ENCODE data around the gene MRPL17.

MRPL17 gene

GRCh38 chr11:6657346-6657745 is 25.8 kb downstream of the MRPL17 start:
- TF ChIP-seq CTCF (IDR thresholded peaks at IDR 0.05; ENCODE audit: insufficient read depth, low read length, missing control alignments) = no peak
- no peak overlapping the region for H3K4me3 ChIP-seq (ENCODE audit: low read depth, low read length)
- no peak for DNase-seq (ENCODE audit: low read depth, low spot score)
- CTCF ChIA-PET = interaction anchor here (0.8 to 1.9 kb wide), 7 partner anchors 8 to 126 kb away, joined by 3 to 4 read pairs (median 3); no protein-coding TSS in a partner anchor
- POLR2A ChIA-PET = interaction anchor here (0.9 kb wide), 1 partner anchor 39 kb away, joined by 4 read pairs; no protein-coding TSS in a partner anchor

- no peak for TF ChIP-seq CTCF (IDR thresholded peaks at IDR 0.05; ENCODE audit: insufficient read depth, low read length, missing control alignments)
- no peak overlapping the region for H3K4me3 ChIP-seq (ENCODE audit: low read depth, low read length)
- POLR2A ChIA-PET = interaction anchor here (0.9 kb wide), 1 partner anchor 39 kb away, joined by 4 read pairs; no protein-coding TSS in a partner anchor
- CTCF ChIA-PET = interaction anchor here (0.8 to 1.9 kb wide), 6 partner anchors 9 to 126 kb away, joined by 3 to 4 read pairs (median 4); partner anchors contain the start of gene TPP1
- no peak for DNase-seq (ENCODE audit: low read depth, low spot score)
These were observed 26.2 kb downstream of the MRPL17 start for GRCh38 chr11:6656936-6657335.

GRCh38 chr11:6656584-6656915 is 26.6 kb downstream of the MRPL17 start:
- ChIA-PET POLR2A (interaction anchor here (0.9 kb wide), 1 partner anchor 38 kb away, joined by 4 read pairs; no protein-coding TSS in a partner anchor), CTCF (interaction anchor here (1.0 to 1.9 kb wide), 4 partner anchors 12 to 126 kb away, joined by 3 to 4 read pairs (median 3); partner anchors contain the start of gene TPP1)
- no peak for DNase-seq (ENCODE audit: low read depth, low spot score)
- H3K4me3 ChIP-seq (ENCODE audit: low read depth, low read length) = peak overlapping the region; percentile 68
- TF ChIP-seq CTCF (IDR thresholded peaks at IDR 0.05; ENCODE audit: insufficient read depth, low read length, missing control alignments) = no peak

GRCh38 chr11:6655790-6656583 is 27.2 kb downstream of the MRPL17 start, which contains the start of gene DCHS1:
Gene DCHS1 (minus strand): TSS chr11:6655809. CDS start chr11:6641613, 14,196 bp downstream.
- no peak for TF ChIP-seq CTCF (IDR thresholded peaks at IDR 0.05; ENCODE audit: insufficient read depth, low read length, missing control alignments)
- no peak for DNase-seq (ENCODE audit: low read depth, low spot score)
- H3K4me3 ChIP-seq (ENCODE audit: low read depth, low read length) = peak within 1 kb of the TSS; percentile 68
- ChIA-PET CTCF (interaction anchor here (0.6 to 1.5 kb wide), 3 partner anchors 9 to 37 kb away, joined by 3 read pairs; partner anchors contain the start of gene TPP1), POLR2A (no interaction called here)

- no peak for DNase-seq (ENCODE audit: low read depth, low spot score)
- ChIA-PET CTCF (interaction anchor here (0.6 to 1.9 kb wide), 2 partner anchors 8 to 13 kb away, joined by 3 to 6 read pairs; no protein-coding TSS in a partner anchor), POLR2A (no interaction called here)
- H3K4me3 ChIP-seq (ENCODE audit: low read depth, low read length) = peak overlapping the region; percentile 60
- TF ChIP-seq CTCF (IDR thresholded peaks at IDR 0.05; ENCODE audit: insufficient read depth, low read length, missing control alignments) = no peak
These were observed 27.9 kb downstream of the MRPL17 start for GRCh38 chr11:6655020-6655789.

All from AG04449 (cell line).